Measurements from ENCODE around the gene TFAP2C.

TFAP2C gene

GRCh38 chr20:56628873-56629463 is at the start of gene TFAP2C:
TFAP2C (plus strand) TSS chr20:56629306; CDS start chr20:56629545, 239 bp downstream.
- DNase-seq = peak; percentile 66

- no peak for DNase-seq
Observed at GRCh38 chr20:56580226-56580625, 48.9 kb upstream of the TFAP2C start.

GRCh38 chr20:56581701-56582100 is 47.4 kb upstream of the TFAP2C start:
- DNase-seq = no peak

GRCh38 chr20:56582542-56582941 is 46.6 kb upstream of the TFAP2C start:
- DNase-seq = no peak

- no peak for DNase-seq
Observed at GRCh38 chr20:56584916-56585315, 44.2 kb upstream of the TFAP2C start.

GRCh38 chr20:56587307-56588041 is 41.6 kb upstream of the TFAP2C start:
- no peak for DNase-seq

- no peak for DNase-seq
Observed at GRCh38 chr20:56588996-56589395, 40.1 kb upstream of the TFAP2C start.

GRCh38 chr20:56589633-56590032 is 39.5 kb upstream of the TFAP2C start:
- no peak for DNase-seq

GRCh38 chr20:56590888-56591287 is 38.2 kb upstream of the TFAP2C start:
- no peak for DNase-seq

- DNase-seq = no peak
Observed at GRCh38 chr20:56592211-56592610, 36.9 kb upstream of the TFAP2C start.

GRCh38 chr20:56592817-56593216 is 36.3 kb upstream of the TFAP2C start:
- no peak for DNase-seq

- no peak for DNase-seq
Observed at GRCh38 chr20:56595746-56596475, 33.2 kb upstream of the TFAP2C start.

GRCh38 chr20:56601166-56601565 is 27.9 kb upstream of the TFAP2C start:
- DNase-seq = no peak

- DNase-seq = no peak
Observed at GRCh38 chr20:56604673-56605072, 24.4 kb upstream of the TFAP2C start.

GRCh38 chr20:56605261-56605996 is 23.7 kb upstream of the TFAP2C start:
- DNase-seq = no peak

- DNase-seq = no peak
Observed at GRCh38 chr20:56606174-56606945, 22.7 kb upstream of the TFAP2C start.

GRCh38 chr20:56607061-56607704 is 21.9 kb upstream of the TFAP2C start:
- DNase-seq = no peak

GRCh38 chr20:56608376-56608775 is 20.7 kb upstream of the TFAP2C start:
- DNase-seq = no peak

GRCh38 chr20:56609321-56609720 is 19.8 kb upstream of the TFAP2C start:
- DNase-seq = no peak

- no peak for DNase-seq
Observed at GRCh38 chr20:56610098-56610497, 19.0 kb upstream of the TFAP2C start.

- DNase-seq = no peak
Observed at GRCh38 chr20:56614196-56614595, 14.9 kb upstream of the TFAP2C start.

- DNase-seq = no peak
Observed at GRCh38 chr20:56616716-56617115, 12.4 kb upstream of the TFAP2C start.
